Neural progenitor cell (in vitro differentiated cells): Measurements from ENCODE around the gene SLC25A2.

Experiments
- EZH2 ChIP-seq: fragments of 200-600 bp; sonication (generic); IDR thresholded peaks from 2 replicates; pipeline ENCODE4 v1.6.1; 2017; ENCODE audit warnings: antibody characterized with exemption, mild to moderate bottlenecking, moderate library complexity
- TF ChIP-seq, protein P1 (sequence below): fragments of 200-600 bp; sonication (generic); IDR thresholded peaks from 2 replicates; pipeline ENCODE4 v1.5.1; 2017; ENCODE audit warnings: antibody characterized with exemption, mild to moderate bottlenecking

DNA sequence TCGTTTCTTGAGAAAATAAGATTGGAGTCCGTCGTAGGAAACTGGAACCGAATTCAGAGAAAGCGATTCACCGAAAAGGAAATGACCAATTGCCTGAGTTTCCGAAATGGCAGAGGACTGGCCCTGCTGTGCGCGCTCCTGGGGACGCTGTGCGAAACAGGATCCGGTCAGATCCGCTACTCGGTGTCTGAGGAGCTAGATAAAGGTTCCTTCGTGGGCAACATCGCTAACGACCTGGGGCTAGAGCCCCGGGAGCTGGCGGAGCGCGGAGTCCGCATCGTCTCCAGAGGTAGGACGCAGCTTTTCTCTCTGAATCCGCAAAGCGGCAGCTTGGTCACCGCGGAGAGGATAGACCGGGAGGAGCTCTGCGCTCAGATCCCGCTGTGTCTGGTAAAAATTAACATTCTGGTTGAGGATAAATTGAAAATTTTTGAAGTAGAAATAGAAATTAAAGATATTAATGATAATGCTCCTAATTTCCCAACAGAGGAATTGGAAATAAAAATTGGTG lies 40.2 kb upstream of the SLC25A2 start:
- TF ChIP-seq, protein P1, sequence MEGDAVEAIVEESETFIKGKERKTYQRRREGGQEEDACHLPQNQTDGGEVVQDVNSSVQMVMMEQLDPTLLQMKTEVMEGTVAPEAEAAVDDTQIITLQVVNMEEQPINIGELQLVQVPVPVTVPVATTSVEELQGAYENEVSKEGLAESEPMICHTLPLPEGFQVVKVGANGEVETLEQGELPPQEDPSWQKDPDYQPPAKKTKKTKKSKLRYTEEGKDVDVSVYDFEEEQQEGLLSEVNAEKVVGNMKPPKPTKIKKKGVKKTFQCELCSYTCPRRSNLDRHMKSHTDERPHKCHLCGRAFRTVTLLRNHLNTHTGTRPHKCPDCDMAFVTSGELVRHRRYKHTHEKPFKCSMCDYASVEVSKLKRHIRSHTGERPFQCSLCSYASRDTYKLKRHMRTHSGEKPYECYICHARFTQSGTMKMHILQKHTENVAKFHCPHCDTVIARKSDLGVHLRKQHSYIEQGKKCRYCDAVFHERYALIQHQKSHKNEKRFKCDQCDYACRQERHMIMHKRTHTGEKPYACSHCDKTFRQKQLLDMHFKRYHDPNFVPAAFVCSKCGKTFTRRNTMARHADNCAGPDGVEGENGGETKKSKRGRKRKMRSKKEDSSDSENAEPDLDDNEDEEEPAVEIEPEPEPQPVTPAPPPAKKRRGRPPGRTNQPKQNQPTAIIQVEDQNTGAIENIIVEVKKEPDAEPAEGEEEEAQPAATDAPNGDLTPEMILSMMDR: no peak
- no peak for TF ChIP-seq EZH2
